HG03442 (cell line): Measurements from ENCODE around the gene BCL10.
"Not testable (repeated sequence)": the region's sequence is repeated elsewhere in the genome, so short reads cannot be mapped to it uniquely, and the experiment has no call there.

Source experiments
- ATAC-seq: cut with Tn5 transposase; IDR thresholded peaks from one replicate; pipeline ENCODE4 v1.9.1; 2021; ENCODE audit warnings: mild to moderate bottlenecking, moderate library complexity; ENCODE audit not compliant: unreplicated experiment

Gene BCL10

GRCh38 chr1:85268801-85269585 lies 7.4 kb downstream of the BCL10 start:
- ATAC-seq, result no peak

- no peak for ATAC-seq
Measured at GRCh38 chr1:85267313-85267712, 9.1 kb downstream of the BCL10 start.

- ATAC-seq, result no peak
Measured at GRCh38 chr1:85264150-85264549, 12.3 kb downstream of the BCL10 start.

- no peak for ATAC-seq
Measured at GRCh38 chr1:85262985-85263384, 13.4 kb downstream of the BCL10 start.

- ATAC-seq, result no peak
Measured at GRCh38 chr1:85259912-85260274, 16.5 kb downstream of the BCL10 start.

GRCh38 chr1:85259118-85259911 lies 17.1 kb downstream of the BCL10 start, which contains the start of gene C1orf52:
Gene C1orf52, minus strand, starts transcription at chr1:85259662. Its CDS starts 29 bp downstream, at chr1:85259633.
- peak; percentile 97 for ATAC-seq

GRCh38 chr1:85258536-85259117 lies 17.8 kb downstream of the BCL10 start:
- no peak for ATAC-seq

- ATAC-seq, result not testable (repeated sequence)
Measured at GRCh38 chr1:85249042-85249441, 27.4 kb downstream of the BCL10 start.

- ATAC-seq, result no peak
Measured at GRCh38 chr1:85245891-85246290, 30.5 kb downstream of the BCL10 start.

GRCh38 chr1:85245456-85245855 lies 31.0 kb downstream of the BCL10 start:
- ATAC-seq, result no peak

GRCh38 chr1:85244271-85245061 lies 32.0 kb downstream of the BCL10 start:
- ATAC-seq, result no peak

- ATAC-seq, result no peak
Measured at GRCh38 chr1:85243372-85243771, 33.1 kb downstream of the BCL10 start.

- no peak for ATAC-seq
Measured at GRCh38 chr1:85240643-85241042, 35.8 kb downstream of the BCL10 start.

- ATAC-seq, result no peak
Measured at GRCh38 chr1:85240174-85240601, 36.2 kb downstream of the BCL10 start.

- no peak for ATAC-seq
Measured at GRCh38 chr1:85237613-85238012, 38.8 kb downstream of the BCL10 start.

GRCh38 chr1:85230305-85230977 lies 46.0 kb downstream of the BCL10 start:
- ATAC-seq, result no peak

GRCh38 chr1:85229574-85230097 lies 46.8 kb downstream of the BCL10 start:
- no peak for ATAC-seq

- ATAC-seq, result no peak
Measured at GRCh38 chr1:85228972-85229371, 47.5 kb downstream of the BCL10 start.

GRCh38 chr1:85225624-85226380 lies 50.6 kb downstream of the BCL10 start:
- no peak for ATAC-seq
